Stimulated activated naive CD8-positive, alpha-beta T cell treated with anti-CD3 and anti-CD28 coated beads, Interleukin-15, Interleukin-2, amounts not matched to agents 100 U/mL and 50 U/mL, for 24 hours (primary cell): ENCODE results near the gene SLC22A17.

Source experiments
- ATAC-seq: fragments of 150-1000 bp; cut with Tn5 transposase; one replicate; pipeline ENCODE4 v1.10.0; 2021
- DNase-seq: peaks from one replicate; pipeline ENCODE4 v3.0.0; 2021

The SLC22A17 gene

GRCh38 chr14:23307687-23308644 lies 44.7 kb downstream of the SLC22A17 start:
- DNase-seq (no peak), ATAC-seq (no peak)

DNA sequence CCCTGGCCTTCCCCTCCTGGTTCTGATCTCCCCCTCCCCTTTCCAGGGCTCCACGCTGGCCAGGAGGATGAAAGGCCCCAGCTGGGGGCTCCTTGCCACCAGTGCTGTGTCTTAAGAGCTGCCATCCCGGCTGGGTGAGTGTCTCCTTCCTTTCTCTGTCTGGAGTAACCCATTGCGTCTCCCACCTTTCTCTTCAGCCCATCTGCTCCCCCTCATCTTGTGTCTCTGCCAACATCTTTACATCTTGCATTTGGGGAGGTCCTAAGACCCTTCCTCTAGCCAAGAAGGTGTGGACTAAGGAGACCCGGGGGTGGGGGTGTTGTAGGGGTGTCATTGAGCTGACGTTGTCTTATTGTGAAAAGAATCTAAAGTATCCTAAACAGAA lies 45.5 kb downstream of the SLC22A17 start:
- no peak for ATAC-seq
- DNase-seq = no peak

GRCh38 chr14:23306412-23307145 lies 46.1 kb downstream of the SLC22A17 start, which contains the start of gene BCL2L2:
Gene BCL2L2, plus strand, starts transcription at chr14:23306833. Its CDS starts 935 bp downstream, at chr14:23307768.
- no peak for ATAC-seq
- peak; percentile 43 for DNase-seq

DNA sequence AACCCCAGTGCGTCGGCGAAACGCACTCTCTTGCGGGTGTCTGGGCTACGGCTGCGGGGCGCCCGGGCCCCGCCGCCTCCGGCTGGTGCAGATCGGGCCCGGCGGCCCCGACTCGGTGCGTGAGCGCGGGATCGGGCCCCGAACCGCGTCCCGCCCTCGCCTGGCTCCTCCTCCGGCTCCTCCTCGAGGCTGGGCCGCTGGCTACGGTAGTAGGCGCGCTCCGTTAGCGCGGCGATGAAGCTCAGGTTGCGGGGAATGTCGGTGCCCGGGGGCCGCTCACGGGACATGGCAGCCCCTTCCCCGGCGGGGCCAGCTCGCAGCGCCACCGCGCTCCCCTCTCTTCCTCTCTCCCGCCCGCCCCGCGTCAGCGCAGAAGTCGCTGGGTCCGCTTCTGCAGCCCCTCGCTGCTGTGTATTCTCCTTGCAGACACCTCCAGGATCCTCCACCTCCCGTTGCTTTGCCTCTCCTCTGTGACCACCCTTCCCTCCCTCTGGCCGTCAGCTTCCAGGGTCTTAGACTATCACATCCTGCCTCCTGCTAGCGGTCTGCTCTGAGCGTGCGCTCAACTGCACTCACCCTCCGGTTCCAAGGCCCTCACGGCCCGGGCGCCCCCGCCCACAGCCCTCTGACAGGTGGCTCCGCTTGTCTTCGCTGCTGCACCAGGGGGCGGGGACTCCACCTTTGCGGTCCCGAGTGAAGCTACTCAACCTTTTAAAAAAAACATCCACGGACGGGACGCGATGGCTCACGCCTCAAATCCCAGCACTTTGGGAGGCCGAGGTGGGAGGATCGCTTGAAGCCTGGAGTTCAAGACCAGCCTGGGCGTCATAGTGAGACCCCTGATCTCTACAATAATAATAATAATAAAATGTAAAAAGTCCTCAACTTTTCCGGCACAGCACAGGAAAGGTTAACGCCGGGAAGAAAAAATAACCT lies 50.1 kb downstream of the SLC22A17 start, which contains the start of gene PPP1R3E:
Gene PPP1R3E, minus strand, starts transcription at position 570 of the 936 bp plus-strand sequence. Its CDS starts 283 bp downstream, at position 287.
- DNase-seq = peak; percentile 93
- ATAC-seq = peak; percentile 37

DNA sequence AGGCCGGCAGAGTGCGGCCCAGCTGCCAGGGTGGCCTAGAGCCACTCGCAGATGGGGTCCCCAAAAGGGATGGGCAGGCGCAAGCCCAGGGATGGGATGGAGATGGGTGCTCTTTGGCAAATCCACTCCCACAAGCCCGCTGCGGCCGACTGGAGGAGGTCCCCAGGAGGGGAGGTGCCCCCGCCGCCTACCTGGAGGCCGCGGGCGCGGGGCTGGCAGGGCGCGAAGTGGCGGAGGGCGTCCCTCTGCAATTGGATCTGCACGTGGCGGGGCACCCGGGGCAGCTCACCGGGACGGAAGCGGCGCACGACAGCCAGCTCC lies 50.8 kb downstream of the SLC22A17 start:
- DNase-seq (no peak), ATAC-seq (peak; percentile 14)

DNA sequence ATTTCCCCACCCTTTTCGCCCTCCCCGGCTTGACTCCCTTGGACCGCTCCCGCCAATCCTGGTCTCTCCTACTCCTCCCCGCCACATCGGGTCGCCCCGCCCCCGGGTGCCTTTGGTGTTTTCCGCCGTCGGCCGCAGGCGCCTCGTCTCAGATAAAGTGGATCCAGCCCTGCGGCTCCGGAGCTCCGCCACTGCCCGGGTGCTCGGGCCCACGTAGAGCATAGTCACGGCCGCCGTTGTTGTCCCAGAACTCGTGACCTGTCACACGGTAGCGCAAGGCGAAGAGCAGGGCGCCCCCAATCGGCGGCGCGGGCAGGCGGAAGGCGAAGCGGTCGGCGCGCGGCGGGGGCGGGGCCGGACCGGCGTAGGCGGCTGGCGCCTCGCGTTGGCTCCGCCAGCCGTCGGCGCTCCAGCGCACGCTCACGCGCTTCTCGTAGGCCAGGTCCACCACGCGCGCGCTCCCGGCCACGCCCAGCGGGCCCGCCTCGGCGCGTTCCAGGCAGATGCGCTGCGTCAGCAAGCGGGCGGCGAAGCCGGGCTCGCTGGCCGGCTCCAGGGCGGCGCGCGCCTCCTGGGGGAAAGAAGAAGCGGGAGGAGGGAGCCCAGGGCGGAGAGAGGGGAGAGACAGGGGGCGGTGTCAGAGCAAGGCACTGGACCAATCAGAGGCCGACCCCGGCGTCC lies 51.3 kb downstream of the SLC22A17 start:
- peak; percentile 98 for DNase-seq

DNA sequence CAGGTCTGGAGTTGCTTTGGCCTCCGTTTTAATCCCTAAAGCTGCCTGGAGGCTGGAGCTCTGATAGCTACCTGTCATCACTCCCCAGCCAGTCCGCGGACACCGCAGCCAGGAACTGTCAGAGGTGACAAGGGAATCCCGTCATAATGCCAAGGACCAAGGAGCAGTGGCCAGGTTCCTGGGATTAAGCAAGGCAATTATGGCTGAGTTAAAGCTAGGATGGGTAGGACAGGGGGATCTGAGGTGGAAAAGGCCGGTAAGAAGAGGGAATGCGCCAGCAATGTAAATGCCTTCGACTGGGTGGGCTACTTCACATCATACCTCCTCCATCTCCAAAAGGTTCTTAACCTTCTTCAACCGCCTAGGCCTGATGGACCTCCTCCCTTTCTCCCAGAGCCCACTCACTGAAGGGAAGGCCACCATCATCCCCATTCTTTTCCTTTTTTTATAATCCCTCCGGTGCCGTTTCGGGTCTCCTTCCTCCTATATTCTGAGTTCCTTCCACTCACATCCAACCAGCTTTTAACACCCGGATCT lies 51.9 kb downstream of the SLC22A17 start:
- DNase-seq (peak; percentile 27), ATAC-seq (no peak)

More for the DNA sequence above, 51.3 kb downstream of the SLC22A17 start:
- peak; percentile 88 for ATAC-seq

GRCh38 chr14:23299986-23300686 lies 52.6 kb downstream of the SLC22A17 start:
- ATAC-seq = no peak
- DNase-seq = no peak

- ATAC-seq (no peak), DNase-seq (no peak)
Observed at GRCh38 chr14:23299211-23299957, 53.3 kb downstream of the SLC22A17 start.

GRCh38 chr14:23297611-23298277 lies 54.9 kb downstream of the SLC22A17 start:
- ATAC-seq = no peak
- DNase-seq = no peak

DNA sequence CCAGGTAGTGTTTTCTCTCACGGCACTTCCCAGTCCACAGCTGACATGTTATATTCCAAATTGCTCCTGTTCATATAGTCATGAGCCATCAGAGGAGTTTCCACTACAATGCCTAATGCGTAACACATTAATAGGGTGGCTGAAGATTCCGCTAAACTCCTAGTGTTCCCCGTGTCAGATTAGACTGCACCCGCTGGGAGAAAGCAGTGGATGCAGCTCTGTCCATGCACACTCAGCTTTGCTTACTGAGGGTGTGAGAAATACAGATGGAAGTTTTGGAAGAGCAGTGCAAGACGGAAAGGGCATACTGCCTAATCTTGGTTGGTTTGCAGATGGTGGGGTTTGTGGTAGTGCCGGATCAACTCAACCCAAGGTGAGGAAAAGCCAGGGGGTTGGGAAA lies 55.6 kb downstream of the SLC22A17 start:
- ATAC-seq = no peak
- DNase-seq = no peak
